HG02943 (cell line): ENCODE results near the gene CDH11.

Source experiments
- ATAC-seq: cut with Tn5 transposase; IDR thresholded peaks from one replicate; pipeline ENCODE4 v1.9.1; 2021; ENCODE audit warnings: mild to moderate bottlenecking, low read depth, moderate library complexity; ENCODE audit not compliant: unreplicated experiment

The CDH11 gene

DNA sequence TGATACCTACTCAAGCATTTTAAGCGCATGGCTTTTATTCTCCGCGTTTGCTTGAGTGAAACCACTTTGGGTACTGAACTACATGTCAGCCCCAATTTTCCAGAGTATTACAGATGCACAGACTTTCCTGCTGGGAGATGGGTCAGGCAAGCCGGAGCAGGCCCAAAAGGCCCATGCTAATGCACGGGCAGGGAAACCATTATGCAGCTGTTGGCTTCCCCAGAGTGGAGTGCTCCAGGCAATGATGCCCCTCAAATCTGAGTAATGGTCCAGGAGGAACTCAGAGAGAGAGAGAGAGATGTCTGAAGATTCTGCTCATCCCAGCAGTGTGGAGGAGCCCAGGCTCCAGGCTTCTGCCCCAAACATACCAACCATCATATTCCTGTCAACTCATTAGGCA is 80.2 kb downstream of the CDH11 start:
- no peak for ATAC-seq

DNA sequence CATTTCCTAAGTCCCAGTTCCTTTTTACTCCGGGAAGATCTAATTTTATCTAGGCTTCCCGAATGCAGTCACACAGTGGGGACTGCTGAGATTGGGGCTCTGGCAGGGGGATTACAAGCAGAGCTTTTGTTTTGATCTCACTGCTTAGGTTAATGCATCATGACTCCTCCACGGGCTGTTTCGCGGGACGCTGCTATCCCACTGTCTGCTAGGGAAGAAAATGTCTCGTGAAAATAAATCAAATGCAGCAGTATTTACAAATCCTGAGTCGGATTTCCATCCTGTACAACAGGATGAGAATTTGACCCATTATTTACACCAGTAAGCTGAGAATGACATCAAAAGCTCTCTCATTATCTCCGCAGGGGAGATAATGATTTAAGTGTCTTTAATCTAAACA is 83.8 kb downstream of the CDH11 start:
- no peak for ATAC-seq

DNA sequence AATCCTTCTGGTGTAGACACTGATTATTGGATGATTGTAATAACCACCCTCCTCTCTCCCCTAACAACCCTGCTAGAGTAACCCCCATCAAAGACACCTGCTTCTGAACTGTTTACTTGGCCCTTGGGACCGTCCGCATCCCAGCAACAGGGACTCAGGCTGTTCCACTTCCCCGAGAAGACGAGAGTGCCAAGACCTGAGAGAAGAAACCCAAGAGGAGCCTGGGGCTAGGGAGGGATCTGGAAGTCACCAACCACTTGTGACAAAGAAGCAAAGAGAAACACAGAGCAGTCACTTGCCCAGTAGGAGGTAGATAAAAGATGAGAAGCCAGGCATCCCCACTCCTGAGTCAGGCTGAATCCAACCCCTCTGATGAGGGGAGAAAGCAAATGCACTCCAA is 84.3 kb downstream of the CDH11 start:
- no peak for ATAC-seq

DNA sequence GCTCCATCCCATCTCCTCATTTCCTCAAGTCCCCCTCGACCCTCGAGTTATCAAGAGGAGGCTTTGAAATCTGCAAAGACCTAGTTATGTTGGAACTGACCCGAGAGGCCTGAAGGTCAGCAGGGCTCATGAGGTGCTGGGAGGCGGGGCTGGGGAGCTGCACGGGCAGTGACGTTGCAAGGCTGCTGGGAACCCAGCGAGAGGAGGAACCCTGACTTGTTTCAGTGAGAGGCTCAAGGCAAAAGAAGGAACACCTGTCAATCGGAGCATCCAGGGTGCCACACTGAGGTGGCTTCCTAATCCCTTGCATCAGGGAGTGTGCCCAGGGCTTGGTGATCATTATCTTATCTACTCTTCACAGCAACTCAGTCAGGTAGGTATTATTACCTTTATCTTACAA is 86.9 kb downstream of the CDH11 start:
- ATAC-seq, result no peak

DNA sequence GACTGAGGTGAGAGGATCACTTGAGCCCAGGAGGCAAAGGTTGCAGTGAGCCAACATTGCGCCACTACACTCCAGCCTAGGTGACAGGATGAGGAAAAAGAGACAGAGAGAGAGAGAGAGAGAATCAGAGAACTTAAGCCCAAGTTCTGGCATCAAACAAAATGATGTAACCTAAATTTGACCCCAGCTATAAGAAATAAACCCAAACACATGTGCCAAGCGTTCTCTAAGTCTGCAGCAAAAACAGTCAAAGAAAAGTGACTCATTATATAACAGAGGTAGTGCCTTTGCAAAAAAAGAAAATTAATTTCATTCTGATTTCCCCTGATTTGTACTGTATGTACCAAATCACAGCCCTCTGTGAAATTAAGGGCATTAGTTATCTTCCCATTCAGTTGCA is 89.5 kb downstream of the CDH11 start:
- ATAC-seq, result no peak

DNA sequence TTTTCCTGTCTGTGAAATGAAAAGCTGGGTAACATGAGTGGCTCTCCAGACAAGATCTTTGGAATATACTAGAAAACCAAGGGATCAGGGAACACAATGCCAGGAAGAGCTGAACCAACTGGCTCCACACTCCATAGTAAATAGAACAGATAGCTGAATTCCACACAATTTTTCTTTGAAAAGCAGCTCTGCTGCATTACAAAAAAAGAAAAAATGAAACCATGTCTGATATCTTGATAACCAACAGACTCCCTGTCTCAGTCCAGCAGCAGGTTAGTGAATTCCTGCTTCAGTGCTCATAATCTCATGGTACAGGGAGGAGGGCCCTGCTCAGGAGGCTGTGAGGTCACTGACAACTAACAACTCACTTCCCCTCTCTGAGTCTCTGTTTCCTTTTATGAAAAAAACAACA is 97.1 kb downstream of the CDH11 start:
- ATAC-seq, result no peak

DNA sequence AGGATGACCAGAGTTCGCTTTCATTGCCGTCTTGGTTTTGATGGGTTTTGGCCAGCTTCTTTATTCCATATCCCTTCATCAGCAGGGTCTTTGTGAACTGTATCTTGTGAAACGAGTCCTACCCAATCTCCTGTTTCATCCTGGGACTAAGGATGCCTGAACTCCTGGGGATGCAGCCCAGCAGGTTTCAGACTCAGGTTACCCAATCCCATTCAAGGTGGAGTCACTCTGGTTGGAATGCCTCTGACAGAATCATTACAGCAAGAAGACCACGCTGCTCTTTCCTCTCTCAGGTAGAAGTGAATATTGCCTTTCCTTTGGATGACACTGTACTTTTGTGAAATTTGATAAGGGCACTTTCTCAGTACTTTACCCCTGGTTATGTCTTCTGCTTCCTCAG is 98.1 kb downstream of the CDH11 start:
- ATAC-seq, result no peak

DNA sequence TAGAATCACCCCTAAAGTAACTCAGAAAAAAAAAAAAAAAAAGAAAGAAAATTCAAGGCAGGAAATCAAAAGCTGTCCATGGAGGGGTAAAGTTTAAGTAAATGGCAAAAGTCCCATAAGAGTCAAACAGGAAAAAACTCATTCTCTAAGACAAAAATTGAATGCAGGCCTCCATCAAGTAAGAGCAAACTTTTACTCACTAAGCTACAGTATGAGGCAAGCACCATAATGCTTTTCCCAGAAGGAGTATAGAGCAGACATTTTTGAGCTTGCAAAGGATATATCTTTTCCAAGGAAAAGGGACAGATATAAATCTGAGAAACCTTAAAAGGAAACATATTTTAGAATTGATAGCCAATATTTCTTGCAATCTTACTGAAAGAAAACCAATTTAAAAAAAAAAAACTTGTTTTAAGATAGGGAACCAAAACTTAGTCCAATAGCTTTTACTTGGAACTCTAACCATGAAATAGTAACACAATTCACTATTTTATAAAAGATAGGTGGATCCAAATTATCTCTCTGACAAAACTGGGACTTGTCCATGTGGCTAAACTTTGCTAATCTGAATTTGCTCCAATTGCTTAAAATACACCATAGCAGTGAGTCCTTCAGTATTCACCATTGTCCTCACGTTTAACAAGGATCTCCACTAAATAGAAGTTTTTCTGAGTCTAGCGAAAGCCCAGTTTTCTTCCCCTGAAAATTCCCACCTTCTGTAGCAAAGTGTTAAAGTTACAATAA is 99.8 kb downstream of the CDH11 start:
- no peak for ATAC-seq

DNA sequence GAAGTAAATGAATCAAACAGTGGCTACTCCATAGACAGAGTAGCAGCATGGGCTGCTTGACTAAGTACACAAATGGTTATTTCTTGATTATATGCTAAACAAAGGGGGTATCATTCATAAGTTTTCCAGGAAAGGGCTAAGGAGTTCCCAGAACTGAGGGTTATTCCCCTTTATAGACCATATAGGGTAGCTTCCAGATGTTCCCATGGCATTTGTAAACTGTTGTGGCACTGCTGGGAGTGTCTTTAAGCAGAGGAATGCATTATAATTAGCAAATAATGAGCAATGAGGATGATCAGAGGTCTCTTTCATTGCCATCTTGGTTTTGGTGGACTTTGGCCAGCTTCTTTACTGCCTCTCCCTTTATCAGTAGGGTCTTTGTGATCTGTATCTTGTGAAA is 105.1 kb downstream of the CDH11 start:
- ATAC-seq, result no peak

DNA sequence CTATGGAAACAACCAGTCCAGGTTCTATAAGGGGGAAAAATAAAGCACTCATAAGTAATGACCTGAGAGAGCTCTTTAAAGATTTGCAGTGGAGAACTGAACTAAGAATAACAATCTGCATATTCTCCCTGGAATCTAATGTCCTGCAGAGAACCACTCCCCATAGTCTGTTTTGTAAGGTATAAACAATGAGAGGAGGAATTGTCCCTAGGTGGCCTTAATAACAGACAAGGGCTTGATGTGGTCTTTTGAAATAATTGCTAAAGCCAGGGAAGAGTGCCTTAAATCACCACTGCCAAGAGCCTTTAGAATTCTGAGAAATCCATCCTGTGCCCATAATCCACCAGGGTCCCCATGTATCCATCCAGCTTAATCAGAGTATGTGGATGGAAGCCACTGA is 106.3 kb downstream of the CDH11 start:
- no peak for ATAC-seq

DNA sequence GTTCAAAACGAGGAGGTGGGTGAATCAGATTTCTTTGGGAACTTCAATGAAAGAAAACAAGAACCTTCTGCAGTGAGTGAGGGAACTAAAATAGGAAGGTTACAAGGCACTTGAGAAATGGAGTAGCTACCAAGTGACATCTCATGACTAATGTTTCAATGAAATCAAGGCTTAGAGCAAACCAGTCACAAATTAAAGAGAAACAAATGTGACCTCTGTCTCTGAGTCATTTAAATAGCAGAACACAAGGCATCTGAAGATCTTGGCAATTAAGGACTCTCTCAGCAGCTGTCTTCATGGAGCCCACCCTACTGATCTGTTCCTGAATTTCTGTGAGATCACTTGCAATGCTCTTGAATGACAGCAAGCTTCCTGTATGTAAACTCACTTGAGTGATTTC is 109.5 kb downstream of the CDH11 start:
- ATAC-seq, result no peak

DNA sequence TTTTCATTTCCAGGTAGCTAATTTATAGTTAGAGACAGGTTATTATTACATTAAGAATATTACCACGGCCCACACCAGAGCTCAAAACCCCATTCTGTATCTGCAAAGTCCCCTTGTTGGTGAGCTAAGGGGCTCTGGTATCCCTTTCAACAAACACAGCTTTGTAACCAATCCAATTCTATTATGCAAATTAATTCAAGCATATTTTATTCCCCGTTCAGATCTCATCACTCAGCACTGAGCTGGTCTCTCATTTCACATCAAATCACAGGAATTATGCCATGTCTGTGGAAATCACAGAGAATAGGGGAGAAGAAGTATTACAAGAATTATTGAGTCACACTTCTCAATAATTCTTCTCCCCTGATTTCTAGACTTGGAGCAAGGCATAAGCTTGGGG is 111.7 kb downstream of the CDH11 start:
- ATAC-seq, result no peak

DNA sequence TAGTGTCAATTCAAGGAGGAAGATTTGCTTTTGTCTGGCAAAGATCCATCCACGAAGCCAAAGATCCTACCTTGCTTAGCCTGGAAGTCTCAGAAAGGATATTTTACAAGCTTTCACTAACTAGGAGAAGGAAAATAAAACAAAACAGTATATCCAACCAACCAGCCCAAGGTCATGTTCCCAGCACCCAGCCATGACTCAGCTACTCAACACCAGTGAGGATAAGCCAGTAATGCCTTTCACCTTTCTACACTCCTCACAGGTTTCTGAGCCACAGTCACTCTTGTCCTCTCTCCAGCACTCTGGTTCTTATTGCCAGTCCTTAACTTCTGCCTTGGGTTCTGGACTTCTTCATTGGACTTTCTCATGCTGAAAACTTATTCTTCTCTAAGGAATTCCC is 116.2 kb downstream of the CDH11 start:
- ATAC-seq, result no peak

DNA sequence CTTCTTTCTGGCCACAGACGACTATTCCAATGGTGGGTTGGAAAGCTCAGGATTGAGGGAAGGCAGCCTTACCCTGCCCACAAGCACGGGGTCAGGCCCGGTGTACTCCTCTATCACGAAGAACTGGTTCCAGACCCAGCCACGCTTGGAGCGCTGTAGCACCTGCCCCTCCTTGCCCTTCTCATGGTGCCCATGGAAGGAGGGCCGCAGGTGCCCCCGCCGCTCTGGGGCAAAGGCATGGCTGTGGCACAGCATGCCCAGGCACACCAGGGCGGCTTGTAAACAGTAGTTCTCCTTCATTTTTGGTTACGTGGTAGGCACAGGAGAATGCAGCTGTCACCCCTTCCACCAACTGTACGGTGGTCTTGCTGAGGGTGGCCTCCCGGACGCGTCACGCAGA is 117.3 kb downstream of the CDH11 start:
- no peak for ATAC-seq

DNA sequence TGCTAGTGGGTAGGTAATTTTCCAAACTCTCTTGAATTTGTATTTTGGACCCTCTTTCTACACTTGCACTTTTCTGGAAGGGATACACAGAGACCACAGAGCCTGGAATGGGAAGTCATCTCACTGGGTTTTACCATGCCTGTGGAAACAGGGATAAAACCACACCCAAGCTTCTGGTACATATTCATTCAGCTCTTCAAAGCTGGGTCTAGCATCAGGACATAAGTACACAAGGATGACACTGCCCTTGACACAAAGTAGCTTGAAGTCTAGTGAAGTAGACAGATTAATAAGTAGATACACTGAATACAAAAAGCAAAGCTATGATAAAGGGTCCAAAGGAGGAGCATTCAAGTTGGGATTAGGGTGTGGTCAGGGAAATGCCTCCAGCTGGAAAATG is 118.2 kb downstream of the CDH11 start:
- no peak for ATAC-seq

DNA sequence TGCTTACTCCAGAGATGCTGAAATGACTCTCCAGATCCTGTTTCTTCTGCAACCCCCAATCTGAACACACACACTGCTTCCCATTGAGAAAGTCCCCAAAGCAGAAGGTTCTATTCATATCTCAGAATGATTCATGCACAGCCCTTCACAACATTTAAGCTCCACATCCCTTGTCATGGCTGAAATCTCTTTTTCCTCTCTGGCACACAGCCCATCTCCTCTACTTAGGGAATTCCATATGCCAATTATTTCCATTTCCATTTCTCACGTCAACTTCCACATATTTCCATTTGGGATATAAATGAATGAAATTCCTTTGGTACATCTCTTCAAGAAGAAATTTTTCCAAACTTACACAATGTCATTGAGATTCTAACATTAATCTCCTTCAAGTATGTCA is 119.6 kb downstream of the CDH11 start:
- ATAC-seq, result no peak

DNA sequence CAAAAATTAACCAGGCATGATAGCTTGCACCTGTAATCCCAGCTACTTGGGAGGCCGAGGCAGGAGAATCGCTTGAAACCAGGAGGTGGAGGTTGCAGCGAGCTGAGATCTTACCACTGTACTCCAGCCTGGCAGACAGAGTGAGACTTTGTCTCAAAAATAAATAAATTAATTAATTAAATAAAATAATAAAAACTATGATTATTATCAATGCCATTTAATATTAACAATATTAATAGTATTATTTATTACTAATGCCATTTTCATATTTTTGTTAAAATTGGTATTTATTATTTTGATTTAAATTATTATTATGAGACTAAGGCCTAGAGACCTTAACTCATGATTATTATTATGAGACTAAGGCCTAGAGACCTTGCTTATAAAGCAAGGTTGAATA is 121.2 kb downstream of the CDH11 start:
- ATAC-seq, result no peak

DNA sequence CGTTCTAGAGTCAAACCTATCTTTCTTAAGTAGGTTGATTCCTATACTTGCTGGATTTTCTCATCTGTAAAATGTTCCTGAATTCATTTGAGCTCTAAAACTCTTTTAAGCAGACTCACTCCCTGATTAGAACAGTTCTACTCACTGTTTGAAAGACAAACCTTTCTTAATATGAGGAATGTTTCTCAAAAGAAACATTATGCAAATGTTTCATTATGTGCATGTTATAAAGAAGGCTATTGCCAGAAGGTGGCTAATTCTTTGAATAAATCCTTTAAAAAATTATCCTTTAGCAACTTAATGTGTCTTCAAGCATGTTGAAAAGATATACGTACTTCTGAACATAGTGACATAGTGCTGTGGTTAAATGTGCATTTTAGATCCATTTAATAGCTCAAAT is 124.1 kb downstream of the CDH11 start:
- ATAC-seq, result no peak

DNA sequence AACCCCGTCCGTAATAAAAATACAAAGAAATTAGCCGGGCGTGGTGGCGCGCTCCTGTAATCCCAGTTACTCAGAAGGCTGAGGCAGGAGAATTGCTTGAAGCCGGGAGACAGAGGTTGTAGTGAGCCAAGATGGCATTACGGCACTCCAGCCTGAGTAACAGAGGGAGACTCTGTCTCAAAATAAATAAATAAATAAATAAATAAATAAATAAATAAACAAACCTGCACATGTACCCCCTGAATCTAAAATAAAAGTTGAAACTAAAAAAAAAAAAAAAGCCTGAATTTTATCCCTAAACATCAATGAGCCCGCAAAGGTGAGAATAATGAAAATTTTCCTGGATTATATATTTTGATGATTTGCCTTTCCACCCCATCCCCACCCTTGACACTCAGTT is 124.7 kb downstream of the CDH11 start:
- no peak for ATAC-seq

DNA sequence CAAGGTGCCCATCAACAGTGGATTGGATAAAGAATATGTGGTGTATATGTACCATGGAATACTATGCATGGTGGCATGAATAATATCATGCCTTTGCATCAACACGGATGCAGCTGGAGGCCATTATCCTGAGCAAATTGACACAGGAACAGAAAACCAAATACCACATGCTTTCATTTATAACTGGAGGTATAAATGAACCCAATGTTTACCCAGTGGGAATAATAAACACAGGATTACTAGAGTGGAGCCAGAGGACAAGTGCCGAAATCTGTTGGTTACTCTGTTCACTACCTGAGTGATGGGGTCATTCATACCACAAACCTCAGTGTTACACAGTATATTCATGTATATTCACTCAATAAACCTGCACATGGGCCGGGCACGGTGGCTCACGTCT is 125.2 kb downstream of the CDH11 start:
- ATAC-seq, result no peak

DNA sequence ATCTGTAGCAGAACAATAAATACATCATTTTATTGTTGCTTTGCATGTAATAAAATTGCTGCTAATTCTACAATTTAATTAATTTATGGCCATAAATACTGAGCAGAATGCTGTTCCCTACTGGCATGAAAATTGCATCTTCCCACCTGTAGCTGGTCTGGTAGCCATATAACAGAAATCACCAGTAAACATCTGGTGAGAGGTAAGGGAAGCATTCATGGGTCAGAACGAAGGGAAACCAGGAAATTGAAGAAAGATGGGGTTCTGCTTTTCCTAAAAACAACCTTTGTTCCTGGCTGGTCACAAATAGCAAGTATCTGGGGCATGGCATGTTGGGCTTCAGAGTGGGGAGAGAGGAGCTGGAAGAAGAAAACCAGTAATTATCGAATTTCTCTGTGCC is 128.4 kb downstream of the CDH11 start:
- ATAC-seq, result no peak

DNA sequence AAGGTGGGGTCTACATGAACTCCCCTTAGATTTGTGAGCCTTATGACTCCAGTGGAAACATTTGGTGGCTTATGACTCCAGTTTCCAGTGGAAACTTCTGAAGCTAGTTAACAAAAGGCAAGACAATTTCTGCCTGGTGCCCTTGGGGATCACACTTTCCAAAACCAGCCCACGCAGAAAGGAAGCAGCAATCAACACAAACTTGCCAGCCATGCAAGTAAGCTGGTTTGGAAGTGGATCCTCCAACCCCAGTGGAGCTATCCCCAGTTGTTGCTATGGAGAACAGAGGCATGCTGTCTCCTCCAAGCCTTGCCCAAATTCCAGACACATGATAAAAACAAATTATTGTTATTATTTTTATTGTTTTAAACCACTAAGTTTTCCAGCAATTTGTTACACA is 130.9 kb downstream of the CDH11 start:
- no peak for ATAC-seq

DNA sequence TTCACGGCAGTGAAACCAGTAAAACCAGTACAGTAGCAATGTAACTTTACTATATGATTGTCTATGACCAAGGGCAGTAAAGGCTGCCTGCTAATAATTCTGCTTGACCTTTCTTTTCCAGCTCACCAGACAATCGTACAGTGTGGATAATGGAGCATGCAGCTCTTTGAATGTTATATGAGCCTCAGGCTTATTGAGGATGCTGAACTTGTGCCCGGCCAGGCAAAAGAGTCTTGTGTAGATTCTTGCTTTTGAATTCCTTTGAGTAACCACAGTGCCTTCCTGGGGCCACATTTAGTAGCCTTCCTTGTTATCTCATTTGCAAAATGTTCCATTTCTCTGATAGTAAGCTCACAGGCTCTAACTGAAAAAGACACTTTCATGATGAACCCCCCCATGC is 131.8 kb downstream of the CDH11 start:
- no peak for ATAC-seq
